Esophagus muscularis mucosa (tissue), 2 donors: ENCODE results near the gene C17orf114.

Source experiments
- POLR2A ChIP-seq: fragments of 450-650 bp; IDR thresholded peaks from one replicate; pipeline ENCODE4 v1.6.1; 2017; ENCODE audit warnings: antibody characterized with exemption, moderate library complexity, mild to moderate bottlenecking, low read depth
- POLR2AphosphoS5 ChIP-seq, 2 donors: sonication (generic); formaldehyde crosslinking; IDR thresholded peaks; one replicate each; pipeline ENCODE4 v1.6.1; 2017; ENCODE audit warnings: antibody characterized with exemption in 2 of 2

DNA sequence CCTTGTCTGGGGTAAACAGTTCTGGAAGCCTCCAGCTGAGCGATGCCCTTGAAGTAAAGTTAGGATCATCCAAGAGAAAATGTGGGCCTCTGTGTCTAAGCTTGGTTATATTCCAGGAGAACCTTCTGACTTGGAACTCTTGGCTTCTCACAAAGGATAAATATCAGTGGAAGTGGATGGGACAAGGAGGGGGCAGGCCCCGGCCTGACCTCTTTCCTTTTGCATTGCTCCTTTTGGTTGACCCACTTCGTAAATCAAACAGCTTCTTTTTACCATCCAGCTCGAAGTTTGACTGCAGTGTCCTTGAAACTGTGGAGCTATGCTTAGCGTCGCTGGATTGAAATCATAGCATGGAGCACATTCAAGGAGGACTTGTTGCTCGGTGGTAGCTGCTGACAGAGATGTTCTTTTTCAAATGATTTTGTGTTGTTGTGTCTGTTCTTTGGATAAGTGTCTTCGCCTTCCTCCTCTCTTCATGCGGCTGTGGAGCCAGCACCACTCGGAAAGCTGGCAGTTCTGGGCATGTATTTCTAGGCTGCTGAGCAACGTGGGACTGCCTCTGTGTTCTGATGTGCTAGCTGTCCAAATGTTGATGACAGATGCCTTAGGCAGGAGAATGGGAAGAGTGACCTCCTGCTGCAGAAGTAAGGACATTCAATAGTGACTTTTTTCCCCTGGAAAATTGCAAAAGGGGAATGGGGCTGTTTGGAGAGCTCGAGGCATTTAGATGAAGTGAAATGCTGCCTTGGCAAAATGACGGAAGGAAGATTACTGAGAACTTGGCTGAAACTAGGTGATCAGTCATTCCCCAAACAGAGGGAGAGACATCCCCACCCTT lies 35.6 kb upstream of the C17orf114 start:
- no peak for TF ChIP-seq POLR2AphosphoS5 (IDR thresholded peaks at IDR 0.05)
- TF ChIP-seq POLR2A = no peak
